Measurements from ENCODE around the gene TMCC3.

DNA sequence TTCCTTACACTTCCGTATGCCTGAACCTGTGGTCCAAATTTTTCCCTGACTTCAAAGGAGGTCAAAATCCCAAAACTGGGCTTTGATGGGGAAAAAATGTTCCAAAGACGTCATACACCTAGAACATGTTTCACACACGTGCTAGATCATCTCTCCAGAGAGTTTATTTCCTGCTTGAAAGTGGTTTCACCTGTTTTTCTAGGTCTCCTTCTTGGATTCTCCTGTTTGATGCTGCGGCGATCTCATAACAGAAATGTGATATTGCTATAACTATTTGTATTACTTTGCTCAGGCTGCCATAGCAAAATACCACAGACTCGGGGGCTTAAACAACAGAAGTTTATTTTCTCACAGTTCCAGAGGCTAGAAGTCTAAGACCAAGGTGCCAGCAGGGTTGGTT lies 19.7 kb upstream of the TMCC3 start:
- TF ChIP-seq, protein P1, sequence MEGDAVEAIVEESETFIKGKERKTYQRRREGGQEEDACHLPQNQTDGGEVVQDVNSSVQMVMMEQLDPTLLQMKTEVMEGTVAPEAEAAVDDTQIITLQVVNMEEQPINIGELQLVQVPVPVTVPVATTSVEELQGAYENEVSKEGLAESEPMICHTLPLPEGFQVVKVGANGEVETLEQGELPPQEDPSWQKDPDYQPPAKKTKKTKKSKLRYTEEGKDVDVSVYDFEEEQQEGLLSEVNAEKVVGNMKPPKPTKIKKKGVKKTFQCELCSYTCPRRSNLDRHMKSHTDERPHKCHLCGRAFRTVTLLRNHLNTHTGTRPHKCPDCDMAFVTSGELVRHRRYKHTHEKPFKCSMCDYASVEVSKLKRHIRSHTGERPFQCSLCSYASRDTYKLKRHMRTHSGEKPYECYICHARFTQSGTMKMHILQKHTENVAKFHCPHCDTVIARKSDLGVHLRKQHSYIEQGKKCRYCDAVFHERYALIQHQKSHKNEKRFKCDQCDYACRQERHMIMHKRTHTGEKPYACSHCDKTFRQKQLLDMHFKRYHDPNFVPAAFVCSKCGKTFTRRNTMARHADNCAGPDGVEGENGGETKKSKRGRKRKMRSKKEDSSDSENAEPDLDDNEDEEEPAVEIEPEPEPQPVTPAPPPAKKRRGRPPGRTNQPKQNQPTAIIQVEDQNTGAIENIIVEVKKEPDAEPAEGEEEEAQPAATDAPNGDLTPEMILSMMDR (conservative IDR thresholded peaks at IDR 0.05 in 1 of 2, IDR thresholded peaks at IDR 0.05 in 1 of 2; ENCODE audit: extremely low read depth in 1 of 2, insufficient read depth in 1 of 2, low read depth in 1 of 2, low read length in 2 of 2): no peak
- no peak for TF ChIP-seq EZH2 (IDR thresholded peaks at IDR 0.05; ENCODE audit: borderline replicate concordance, low read length)

All from mammary epithelial cell (primary cell).